HG02970 (cell line): Measurements from ENCODE around the gene ALG10B.

Experiments used
- ATAC-seq: cut with Tn5 transposase; IDR thresholded peaks from one replicate; pipeline ENCODE4 v1.9.1; 2021; ENCODE audit warnings: mild to moderate bottlenecking, moderate library complexity, moderate number of reproducible peaks; ENCODE audit not compliant: unreplicated experiment, low FRiP score

The ALG10B gene

GRCh38 chr12:38373784-38374183, 57.2 kb downstream of the ALG10B start:
- no peak for ATAC-seq

GRCh38 chr12:38374751-38375150, 58.2 kb downstream of the ALG10B start:
- no peak for ATAC-seq
